GM19468 (cell line): ENCODE results near the gene XXYLT1.

Source experiments
- ATAC-seq: cut with Tn5 transposase; IDR thresholded peaks from one replicate; pipeline ENCODE4 v1.9.1; 2021; ENCODE audit warnings: mild to moderate bottlenecking, moderate library complexity, moderate number of reproducible peaks; ENCODE audit not compliant: unreplicated experiment; ENCODE audit errors: extremely low read depth

Gene XXYLT1

GRCh38 chr3:195155570-195156241, 115.3 kb downstream of the XXYLT1 start:
- no peak for ATAC-seq

GRCh38 chr3:195154793-195155535, 116.0 kb downstream of the XXYLT1 start:
- ATAC-seq = no peak

GRCh38 chr3:195154111-195154791, 116.7 kb downstream of the XXYLT1 start:
- no peak for ATAC-seq

GRCh38 chr3:195153653-195154052, 117.3 kb downstream of the XXYLT1 start:
- no peak for ATAC-seq

GRCh38 chr3:195153130-195153529, 117.8 kb downstream of the XXYLT1 start:
- no peak for ATAC-seq

- no peak for ATAC-seq
These were observed 119.0 kb downstream of the XXYLT1 start for GRCh38 chr3:195151866-195152541.

GRCh38 chr3:195151402-195151801, 119.6 kb downstream of the XXYLT1 start:
- ATAC-seq = no peak

- no peak for ATAC-seq
These were observed 120.5 kb downstream of the XXYLT1 start for GRCh38 chr3:195150181-195151118.

GRCh38 chr3:195149292-195150030, 121.5 kb downstream of the XXYLT1 start:
- no peak for ATAC-seq

- peak; percentile 16 for ATAC-seq
These were observed 122.4 kb downstream of the XXYLT1 start for GRCh38 chr3:195148549-195148948.

GRCh38 chr3:195147649-195148080, 123.3 kb downstream of the XXYLT1 start:
- peak; percentile 77 for ATAC-seq

- no peak for ATAC-seq
These were observed 124.8 kb downstream of the XXYLT1 start for GRCh38 chr3:195146131-195146530.

- ATAC-seq = no peak
These were observed 125.4 kb downstream of the XXYLT1 start for GRCh38 chr3:195145579-195145978.

- no peak for ATAC-seq
These were observed 127.7 kb downstream of the XXYLT1 start for GRCh38 chr3:195143221-195143620.

GRCh38 chr3:195142519-195142918, 128.4 kb downstream of the XXYLT1 start:
- no peak for ATAC-seq

- no peak for ATAC-seq
These were observed 129.9 kb downstream of the XXYLT1 start for GRCh38 chr3:195140816-195141793.

GRCh38 chr3:195140410-195140809, 130.5 kb downstream of the XXYLT1 start:
- ATAC-seq = no peak

GRCh38 chr3:195139876-195140240, 131.1 kb downstream of the XXYLT1 start:
- ATAC-seq = no peak
